Non-pigmented ciliary epithelial cell (primary cell): ENCODE measurements around the gene IDH3B.

Experiments
- DNase-seq: peaks from one replicate; pipeline ENCODE4 v3.0.0-alpha.2; 2010; ENCODE audit warnings: low read depth

The IDH3B gene

DNA sequence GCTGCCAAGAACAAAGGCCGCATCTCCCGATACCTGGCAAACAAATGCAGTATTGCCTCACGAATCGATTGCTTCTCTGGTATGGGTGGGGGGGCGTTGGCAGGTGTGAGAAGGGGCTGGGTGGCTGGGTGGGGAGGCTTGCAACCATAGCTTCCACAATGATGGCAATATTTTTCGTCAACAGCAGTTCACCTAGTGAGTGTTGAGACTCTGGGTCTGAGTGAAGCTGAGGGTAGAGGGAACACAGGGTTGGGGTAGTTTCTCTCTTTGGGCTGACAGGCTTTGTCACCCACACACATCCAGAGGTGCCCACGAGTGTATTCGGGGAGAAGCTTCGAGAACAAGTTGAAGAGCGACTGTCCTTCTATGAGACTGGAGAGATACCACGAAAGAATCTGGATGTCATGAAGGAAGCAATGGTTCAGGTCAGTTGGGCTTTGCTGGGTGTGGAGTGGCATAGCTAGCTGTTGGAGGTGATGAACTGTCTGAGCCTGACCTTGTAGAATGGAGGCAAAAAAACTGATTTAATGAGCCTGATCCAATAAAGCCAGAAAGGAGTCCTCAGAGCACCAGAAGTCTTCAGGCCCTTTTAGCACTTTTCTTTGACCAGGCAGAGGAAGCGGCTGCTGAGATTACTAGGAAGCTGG is 7.4 kb downstream of the IDH3B start:
- DNase-seq = no peak

DNA sequence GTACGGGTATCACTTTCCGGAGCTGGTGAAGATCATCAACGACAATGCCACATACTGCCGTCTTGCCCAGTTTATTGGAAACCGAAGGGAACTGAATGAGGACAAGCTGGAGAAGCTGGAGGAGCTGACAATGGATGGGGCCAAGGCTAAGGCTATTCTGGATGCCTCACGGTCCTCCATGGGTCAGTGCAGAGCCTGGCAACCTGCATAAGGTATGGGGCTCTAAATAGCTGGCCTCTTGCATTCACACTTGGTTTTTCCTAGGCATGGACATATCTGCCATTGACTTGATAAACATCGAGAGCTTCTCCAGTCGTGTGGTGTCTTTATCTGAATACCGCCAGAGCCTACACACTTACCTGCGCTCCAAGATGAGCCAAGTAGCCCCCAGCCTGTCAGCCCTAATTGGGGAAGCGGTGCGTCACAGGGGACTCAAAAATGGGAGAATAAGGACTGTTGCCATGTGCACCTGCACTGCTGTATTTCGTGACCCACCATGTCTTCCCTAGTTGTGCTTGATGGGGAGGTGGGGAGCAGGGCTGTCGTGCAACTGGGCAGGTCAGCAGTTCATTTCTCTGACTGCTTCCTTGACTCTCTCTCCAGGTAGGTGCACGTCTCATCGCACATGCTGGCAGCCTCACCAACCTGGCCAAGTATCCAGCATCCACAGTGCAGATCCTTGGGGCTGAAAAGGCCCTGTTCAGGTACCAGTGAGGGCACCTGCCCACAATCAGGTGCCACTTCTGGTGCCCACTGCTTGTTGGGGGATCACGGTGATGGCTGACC is 8.5 kb downstream of the IDH3B start:
- DNase-seq = no peak

DNA sequence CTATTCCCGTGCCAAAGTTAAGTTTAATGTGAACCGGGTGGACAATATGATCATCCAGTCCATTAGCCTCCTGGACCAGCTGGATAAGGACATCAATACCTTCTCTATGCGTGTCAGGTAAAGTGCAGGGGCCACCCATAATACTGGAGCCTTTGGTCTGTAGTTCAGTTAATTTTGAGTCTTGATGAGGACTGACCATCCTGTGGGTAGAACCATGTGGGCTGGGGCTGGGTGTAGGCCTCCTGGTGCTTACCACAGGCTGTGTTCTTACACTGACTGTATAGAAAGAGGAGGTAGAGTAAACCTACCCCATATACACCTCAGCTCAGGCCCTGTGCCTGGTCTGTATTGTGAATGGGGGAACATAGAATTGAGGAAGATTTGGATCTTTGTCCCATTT is 9.2 kb downstream of the IDH3B start:
- DNase-seq = no peak

DNA sequence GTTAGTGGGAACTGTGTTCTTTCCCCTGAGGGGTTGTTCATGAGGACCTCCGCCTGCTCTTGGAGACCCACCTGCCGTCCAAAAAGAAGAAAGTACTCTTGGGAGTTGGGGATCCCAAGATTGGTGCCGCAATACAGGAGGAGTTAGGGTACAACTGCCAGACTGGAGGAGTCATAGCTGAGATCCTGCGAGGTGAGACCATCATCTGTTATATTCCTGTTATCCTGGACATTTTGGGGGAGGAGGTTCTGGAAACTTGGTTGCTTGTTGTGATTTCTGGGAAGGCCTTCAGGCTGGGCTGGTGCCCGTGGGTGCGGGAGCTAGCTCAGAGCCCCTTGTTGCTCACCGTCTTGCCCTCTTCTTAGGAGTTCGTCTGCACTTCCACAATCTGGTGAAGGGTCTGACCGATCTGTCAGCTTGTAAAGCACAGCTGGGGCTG is 9.6 kb downstream of the IDH3B start:
- DNase-seq = no peak

DNA sequence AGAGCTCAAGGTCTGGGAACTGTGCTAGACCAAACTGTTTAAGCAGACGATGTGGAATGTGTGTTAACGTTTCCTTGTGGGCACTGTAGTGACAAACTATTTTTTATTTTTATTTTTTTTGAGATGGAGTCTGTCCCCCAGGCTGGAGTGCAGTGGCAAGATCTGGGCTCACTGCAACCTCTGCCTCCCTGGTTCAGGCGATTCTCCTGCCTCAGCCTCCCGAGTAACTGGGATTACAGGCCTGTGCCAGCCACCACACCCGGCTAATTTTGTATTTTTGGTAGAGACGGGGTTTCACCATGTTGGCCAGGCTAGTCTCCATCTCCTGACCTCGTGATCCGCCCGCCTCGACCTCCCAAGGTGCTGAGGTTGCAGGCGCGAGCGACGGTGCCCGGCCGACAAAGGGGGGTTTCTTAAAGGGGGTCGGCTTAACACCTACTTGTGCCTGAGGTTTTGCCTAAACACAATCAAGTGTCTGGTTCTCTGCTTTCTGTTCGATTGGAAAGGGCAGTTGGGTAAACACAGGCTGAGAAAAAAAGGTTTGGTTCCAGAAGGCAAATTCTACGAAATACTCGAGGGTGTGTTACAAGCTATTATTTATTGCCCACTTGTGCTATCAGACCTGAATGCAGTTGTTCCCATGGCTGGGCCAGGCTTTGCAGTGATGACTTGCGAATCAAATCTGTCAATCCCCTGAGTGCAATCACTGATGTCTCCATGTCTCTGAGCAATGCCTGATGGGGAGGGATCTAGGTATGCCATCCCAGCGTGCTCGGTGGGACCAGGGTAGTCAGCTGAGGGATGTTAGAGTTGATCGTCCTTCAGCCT is 10.2 kb downstream of the IDH3B start:
- DNase-seq = no peak

DNA sequence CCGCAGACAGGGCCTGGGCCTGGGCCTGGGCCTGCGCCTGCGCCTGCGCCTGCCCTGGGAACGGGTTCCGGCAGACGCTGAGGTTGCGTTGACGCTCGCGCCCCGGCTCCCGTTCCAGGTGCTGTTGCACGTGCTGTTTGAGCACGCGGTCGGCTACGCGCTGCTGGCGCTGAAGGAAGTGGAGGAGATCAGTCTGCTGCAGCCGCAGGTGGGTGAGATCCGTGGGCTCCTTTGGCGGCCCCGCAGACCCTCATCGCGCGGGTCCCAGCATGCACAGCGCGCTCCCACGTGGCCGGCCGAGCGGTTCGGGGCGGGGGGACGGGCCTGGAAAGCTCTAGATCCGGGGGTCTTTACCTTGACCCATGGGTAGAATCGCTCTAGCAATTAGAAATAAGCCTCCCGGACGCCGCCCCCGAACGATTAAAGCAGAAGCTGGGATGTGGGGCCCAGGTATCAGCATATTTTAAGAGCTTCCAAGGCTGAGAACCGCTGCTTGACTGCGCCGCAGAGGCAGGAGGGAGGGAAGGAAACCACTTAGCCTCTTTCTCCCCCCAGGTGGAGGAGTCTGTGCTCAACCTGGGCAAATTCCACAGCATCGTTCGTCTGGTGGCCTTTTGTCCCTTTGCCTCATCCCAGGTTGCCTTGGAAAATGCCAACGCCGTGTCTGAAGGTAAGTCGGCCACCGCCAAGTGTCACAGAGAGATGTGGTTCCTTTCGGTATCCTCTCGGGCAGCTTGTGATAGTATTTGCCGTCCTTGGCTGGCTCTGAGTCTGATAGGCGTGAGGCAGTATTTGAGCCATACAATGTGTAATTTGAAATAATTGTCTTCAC is 11.1 kb downstream of the IDH3B start:
- DNase-seq = no peak

DNA sequence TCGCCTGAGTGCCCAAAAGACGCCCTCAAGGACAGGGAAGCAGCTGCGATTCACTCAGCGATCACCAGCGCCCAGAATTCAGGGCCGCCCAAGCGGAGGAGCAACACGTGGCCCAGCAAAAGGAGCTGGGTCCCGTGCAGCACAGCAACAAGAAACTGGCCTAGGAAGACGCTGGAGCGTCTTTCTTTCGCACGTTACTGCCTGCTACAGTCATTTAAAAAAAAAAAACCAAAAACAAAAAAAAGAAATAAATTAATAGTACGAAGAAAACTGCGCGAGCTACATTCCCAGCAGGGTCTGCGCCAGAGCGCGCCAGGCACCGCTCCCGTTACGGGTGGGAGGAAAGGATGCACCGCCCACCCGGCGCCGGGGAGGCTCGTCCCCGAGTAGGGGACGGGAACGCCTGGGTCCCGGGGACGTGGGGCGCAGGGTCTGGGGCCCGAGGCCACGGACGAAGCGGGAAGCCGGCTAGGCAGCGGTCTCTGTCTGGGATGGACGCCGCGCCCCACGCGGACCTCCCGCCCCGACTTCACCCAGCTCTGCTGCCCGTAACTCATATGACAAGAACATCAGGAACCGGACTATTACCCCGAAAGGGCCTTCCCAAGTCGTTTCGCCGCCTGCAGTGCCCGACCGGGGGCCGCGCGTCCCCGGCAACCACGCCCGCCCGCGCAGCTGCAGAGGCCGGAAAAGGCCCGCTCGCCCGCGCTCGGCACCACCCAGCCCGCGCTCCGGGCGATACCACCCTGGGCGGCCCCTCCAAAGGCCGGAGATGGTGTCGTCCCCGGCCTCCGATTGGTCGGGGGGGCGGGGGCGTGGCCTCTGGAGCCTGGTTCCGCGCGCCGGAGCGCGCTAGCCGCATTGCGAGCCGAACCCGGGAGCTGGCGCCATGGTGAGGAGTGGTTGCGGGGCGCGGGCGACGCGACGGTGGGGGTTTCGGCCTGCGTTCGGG is 12.0 kb downstream of the IDH3B start, which contains the start of gene NOP56:
Gene NOP56, plus strand, starts transcription at position 861 of the 952 bp plus-strand sequence. Its CDS starts 29 bp downstream, at position 890.
- DNase-seq = peak; percentile 40

DNA sequence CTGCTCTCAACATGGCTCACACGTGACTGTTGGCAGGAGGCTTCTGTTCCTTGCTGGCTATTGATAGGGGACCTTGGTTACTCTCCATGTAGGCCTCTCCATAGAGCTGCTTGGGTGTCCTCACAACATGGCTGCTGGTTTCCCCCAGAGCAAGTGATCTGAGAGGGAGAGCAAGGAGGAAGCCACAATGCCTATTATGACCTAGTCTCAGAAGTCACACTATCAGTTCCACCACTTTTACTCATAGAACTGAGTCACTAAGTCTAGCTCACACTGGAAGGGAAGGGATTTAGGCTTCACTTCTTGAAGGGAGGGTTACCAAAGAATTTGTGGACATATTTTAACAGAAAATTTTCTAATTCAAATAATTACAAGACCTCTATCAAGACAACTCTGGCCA is 20.3 kb downstream of the IDH3B start:
- no peak for DNase-seq

DNA sequence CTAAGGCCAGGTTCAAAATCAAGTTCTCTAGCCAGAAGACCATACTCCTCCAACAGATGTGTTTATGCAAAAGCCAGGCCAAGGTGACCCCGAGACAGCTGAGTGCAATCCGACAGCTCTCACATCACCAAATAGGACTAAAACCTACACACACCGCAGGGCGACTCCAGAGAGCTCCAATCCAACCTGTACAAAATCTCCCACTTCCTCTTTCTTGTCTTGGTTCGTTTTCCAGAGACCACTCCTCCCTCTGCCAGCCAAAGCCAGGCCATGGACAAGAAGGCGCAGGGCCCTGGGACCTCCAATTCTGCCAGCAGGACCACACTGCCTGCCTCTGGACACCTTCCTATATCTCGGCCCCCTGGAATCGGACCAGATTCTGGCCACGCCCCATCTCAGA is 23.1 kb downstream of the IDH3B start:
- no peak for DNase-seq

DNA sequence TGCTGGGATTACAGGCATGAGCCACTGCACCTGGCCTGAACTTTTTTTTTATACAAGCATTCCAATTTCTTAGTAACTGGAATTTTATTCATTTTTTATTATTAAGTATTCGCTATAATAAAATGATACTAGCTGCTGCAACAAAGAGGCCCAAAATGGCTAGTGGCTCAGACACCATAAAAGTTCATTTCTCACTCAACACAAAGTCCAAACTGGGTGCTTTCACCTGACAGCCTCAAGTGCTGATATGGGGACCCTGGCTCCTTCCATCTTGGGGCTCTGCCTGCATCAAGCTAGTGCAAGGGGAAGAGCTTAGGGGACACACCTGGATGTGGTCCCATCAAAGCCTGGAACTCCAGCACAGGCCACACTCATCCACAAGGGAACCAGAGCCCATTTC is 23.8 kb downstream of the IDH3B start:
- DNase-seq = no peak

DNA sequence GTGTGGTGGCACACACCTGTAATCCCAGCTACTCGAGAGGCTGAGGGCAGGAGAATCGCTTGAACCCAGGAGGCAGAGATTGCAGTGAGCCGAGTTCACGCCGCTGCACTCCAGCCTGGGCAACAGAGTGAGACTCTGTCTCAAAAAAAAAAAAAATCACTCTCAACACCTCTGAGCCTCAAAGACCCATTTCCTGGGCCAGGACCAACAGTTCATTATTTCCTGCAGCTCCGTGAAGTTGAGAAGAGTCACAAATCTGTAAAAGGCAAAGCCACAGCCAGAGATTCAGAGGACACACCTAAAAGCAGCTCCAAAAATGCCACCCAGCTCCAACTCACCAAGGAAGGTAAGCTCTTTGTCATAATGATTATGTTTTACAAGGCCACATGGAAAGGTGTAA is 26.8 kb downstream of the IDH3B start:
- no peak for DNase-seq

DNA sequence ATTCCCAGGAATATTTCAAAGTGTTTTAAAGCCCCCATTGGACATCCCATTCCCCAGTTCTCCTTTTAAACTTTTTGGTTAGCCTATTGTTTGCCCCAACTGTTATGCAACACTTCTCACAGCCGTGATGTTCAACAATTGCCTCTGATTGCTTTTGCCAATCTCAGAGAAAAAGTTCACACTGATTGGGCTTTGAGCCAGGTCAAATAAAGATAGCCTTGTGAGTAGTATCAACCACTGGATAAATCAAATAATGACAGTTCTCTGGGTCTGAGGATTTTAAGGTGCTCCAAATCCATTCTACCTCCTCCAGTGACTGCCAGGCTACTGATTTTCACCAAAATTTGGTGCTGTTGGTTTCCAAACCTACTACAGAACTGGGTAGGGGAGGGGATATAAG is 30.6 kb downstream of the IDH3B start:
- no peak for DNase-seq

DNA sequence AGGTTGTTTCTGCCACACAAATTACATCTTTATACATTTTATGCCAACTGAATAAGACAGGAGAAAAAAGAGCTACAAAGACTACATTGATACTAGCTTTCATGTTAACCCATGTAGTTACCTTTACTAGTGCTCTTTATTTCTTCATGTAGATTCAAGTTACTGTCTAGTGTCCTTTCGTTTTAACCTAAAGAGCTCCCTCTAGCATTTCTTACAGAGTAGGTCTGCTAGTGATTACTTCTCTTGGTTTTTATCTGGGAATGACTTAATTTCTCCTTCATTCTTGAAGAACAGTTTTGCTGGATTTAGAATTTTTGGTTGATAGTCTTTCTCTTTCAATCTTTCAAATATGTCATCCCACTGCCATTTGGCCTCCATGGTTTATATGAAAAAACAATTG is 32.8 kb downstream of the IDH3B start:
- no peak for DNase-seq

DNA sequence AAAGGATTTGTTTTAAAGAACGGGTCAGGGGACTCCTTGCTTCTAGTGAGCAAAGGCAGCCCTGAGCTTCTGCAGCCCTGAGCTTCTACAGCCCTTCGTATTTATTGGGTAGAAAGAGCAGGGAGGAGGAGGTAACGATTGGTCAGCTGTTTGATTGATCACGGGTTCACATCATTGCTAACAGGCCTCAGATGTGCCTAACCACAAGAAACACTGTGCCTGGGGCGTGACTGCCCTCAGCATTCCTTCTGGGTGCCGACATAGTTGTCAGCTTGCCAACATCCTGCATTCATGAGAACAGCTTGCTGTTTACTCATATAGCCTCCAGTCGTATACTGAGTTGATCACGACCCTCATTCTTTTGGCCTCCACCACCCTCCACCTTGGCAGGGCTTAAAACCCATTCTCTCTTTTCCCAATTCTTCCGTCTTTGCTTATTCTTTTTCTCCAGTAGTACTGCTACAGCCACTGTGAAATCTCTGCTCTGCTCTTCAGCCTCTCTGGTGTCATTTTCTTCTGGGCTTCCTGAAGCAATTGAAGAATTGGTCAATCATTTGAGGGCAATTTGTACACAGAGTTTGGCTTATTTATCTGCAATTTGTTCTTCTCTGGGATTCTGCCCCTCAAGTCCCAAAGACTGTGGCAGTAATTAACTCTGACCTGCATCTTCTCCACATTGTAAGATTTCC is 37.0 kb downstream of the IDH3B start:
- DNase-seq = peak; percentile 54

DNA sequence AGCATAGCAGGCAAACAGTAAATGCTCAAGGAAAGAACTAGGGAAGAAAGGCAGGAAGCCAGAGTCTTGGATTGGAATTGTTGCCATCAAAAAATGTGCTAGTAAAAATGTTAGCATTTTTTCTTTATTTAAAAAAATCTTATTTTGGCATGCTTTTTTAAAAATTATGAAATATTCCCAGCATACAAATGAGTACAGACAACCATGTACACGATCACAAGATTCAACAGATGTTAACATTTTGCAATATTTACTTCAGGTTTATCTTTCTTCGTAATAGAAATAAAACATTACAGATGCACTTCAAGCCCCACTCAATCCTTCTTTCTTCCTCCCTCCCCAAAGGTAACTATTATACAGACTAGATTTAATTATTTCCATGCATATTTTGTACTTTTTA is 39.0 kb downstream of the IDH3B start:
- no peak for DNase-seq

DNA sequence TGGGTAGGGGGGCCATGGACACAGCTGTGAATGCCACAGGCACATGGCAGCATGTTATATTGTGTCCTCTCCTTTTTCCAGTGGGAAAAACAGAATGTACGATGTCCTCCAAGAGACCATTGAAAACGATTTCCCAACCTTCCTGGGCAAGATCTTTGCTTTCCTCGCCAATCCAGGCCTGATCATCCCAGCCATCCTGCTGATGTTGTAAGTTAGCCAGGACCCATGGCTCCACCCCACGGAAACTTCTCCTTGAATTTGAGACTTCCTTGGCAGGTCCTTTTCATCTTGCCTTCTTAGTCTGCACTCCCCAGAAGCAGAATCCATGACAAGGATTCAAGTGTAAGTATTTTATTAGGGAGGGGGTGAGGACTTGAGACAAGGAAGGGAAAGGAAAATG is 39.8 kb downstream of the IDH3B start:
- DNase-seq = no peak

DNA sequence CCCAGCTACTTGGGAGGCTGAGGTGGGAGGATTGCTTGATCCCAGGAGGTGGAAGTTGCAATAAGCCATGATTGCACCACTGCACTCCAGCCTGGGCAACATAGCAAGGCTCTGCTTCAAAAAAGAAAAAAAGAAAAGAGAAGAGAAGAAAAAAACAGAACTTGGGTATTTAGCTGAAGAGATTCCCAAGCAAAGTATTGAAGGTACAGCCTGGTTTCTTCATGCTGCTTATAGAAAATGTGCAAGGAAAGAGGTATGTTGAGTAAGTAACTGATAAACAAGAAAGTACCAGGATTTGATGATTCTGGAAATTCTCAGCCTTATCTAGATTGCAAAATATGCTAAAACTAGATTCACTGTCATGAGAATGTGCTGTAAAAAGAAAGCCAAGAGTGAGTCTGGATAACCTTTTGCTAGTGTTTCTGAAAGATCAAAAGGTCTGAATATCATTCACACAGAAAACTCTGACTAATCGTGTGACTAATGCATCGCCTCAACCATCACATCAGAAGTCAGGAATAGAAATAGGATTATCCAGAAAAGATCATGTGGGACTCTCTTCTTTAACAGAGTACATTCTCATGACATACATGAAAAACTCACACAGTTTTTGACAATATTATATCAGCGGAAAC is 43.9 kb downstream of the IDH3B start:
- no peak for DNase-seq

DNA sequence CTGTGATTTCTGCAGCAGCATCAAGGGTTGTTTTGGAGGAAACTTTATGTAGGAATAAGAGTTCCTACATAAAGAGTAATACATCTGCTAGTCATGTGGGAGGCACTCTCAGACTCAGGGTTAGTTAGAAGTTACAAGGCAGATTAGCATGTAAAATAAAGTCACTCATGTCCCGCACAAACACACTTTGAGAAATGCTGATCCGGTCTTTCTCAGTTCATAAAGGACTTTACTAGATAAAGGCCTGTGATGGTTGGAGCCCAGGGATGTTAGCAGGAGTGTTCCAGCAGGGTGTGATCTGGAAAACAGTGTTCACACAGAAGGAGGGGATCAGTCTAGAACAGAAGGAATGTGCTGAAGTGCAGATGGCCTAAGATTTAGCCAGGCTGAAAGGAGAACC is 44.7 kb downstream of the IDH3B start:
- no peak for DNase-seq

DNA sequence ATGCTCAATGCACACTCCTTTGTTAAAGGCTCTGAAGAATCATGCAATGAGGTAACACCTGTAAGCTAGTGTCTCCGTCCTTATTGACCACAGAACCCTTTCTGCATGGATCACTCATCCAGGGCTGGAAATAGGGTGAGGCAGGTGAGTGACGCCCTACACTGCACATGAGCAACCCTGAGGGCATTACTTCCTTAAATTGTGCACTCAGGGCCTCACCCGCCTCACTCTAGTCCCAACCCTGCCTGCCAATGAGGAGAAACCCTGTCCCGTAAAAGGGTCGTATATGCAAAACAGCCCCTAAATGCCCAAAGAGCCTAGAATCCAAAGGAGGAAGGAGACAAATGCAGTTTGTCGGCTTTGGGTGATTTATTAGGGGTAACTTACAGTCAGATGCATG is 45.2 kb downstream of the IDH3B start:
- DNase-seq = no peak
